ENCODE measurements around the gene FHDC1. TPM values are rescaled to one million over a fixed set of nuclear protein-coding genes. Genes with fewer than 3 reads are reported as not detected.

Gene FHDC1
- total RNA-seq, 1 donor from 2014 or later: 22.3 TPM

- Mint-ChIP-seq H3K36me3 (ENCODE audit: unreplicated experiment) (no peaks in the 10 kb centered on the region), H3K27ac (ENCODE audit: unreplicated experiment) (peak overlapping the region; percentile 62), H3K9me3 (ENCODE audit: unreplicated experiment) (no peaks in the 10 kb centered on the region), H3K4me3 (ENCODE audit: unreplicated experiment) (no peak overlapping the region), H3K27me3 (ENCODE audit: unreplicated experiment) (no peaks in the 10 kb centered on the region), H3K4me1 (ENCODE audit: unreplicated experiment) (peaks cover 23% of the 10 kb centered on the region)
- no peak for DNase-seq (ENCODE audit: extremely low spot score, unreplicated experiment)
- no peak for TF ChIP-seq CTCF (IDR thresholded peaks at IDR 0.05)
Measured at GRCh38 chr4:153002110-153002509, 66.0 kb downstream of the FHDC1 start.

DNA sequence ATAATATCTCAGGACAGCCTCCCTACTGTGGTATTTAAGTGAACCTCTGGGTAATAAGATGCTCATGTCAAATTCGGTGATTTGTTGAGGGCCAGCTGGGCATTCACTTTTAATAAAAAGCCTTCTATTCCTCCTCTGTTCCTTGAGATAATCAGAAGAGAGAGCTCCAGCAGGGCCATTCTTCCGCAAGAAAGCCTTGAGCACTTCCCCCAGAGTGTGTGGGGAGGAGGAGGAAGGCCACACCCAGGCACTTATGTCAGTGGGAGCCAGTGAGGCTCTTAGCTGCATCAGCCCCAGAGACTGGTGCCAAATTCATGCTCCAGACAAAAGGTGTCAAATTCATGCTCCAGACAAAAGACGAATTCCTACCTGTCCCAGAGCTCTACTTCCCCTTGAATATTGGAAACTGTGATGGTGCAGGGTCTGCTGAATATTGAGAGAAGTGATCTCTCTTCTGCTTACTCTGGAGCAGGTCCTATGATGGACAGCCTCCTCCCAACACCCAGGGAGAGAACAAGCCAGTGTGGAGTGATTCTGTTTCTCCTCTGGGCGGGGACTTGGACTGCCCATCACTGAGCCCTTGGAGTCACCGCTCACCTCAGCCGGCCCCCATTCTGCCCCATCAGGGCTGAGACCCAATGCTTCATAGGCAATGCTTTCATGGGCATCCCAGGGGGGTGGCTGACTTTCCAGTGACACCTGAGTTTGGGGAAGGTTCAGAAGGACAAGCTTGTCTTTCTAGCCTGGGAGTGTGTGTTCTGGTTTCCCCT lies 68.1 kb downstream of the FHDC1 start:
- no peak for TF ChIP-seq CTCF (IDR thresholded peaks at IDR 0.05)
- no peaks in the 10 kb centered on the region for H3K27me3 Mint-ChIP-seq (ENCODE audit: unreplicated experiment)
- no peak overlapping the region for H3K27ac Mint-ChIP-seq (ENCODE audit: unreplicated experiment)
- no peaks in the 10 kb centered on the region for H3K36me3 Mint-ChIP-seq (ENCODE audit: unreplicated experiment)
- H3K9me3 Mint-ChIP-seq (ENCODE audit: unreplicated experiment): no peaks in the 10 kb centered on the region
- peaks cover 23% of the 10 kb centered on the region for H3K4me1 Mint-ChIP-seq (ENCODE audit: unreplicated experiment)
- H3K4me3 Mint-ChIP-seq (ENCODE audit: unreplicated experiment): no peak overlapping the region
- DNase-seq (ENCODE audit: extremely low spot score, unreplicated experiment): no peak

DNA sequence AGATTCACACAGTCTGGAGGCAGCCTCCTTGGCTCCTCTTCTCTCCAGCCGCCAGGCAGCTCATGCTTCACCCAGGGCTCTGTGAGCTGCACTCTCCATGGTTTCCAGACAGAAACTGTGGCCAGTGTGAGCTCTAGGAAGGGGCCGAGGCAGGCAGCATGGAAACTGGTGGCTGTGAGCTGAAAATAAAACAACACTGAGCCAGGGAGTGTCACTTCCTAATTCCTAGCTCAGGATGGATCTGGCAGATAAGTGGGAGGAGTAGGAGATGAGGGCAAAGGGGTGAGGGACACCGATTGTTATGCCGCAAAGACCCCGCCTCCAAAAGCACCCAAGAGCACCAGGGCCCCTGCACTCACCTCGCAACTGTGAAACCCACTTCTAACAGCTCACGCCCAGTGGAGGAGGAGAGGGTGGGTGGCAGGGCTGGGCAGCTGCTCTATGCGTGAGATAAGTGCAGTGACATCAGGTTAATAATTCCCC lies 69.8 kb downstream of the FHDC1 start:
- no peak for DNase-seq (ENCODE audit: extremely low spot score, unreplicated experiment)
- Mint-ChIP-seq H3K4me3 (ENCODE audit: unreplicated experiment) (no peak overlapping the region), H3K27me3 (ENCODE audit: unreplicated experiment) (no peaks in the 10 kb centered on the region), H3K27ac (ENCODE audit: unreplicated experiment) (no peak overlapping the region), H3K4me1 (ENCODE audit: unreplicated experiment) (peaks cover 23% of the 10 kb centered on the region), H3K36me3 (ENCODE audit: unreplicated experiment) (no peaks in the 10 kb centered on the region), H3K9me3 (ENCODE audit: unreplicated experiment) (no peaks in the 10 kb centered on the region)
- no peak for TF ChIP-seq CTCF (IDR thresholded peaks at IDR 0.05)

DNA sequence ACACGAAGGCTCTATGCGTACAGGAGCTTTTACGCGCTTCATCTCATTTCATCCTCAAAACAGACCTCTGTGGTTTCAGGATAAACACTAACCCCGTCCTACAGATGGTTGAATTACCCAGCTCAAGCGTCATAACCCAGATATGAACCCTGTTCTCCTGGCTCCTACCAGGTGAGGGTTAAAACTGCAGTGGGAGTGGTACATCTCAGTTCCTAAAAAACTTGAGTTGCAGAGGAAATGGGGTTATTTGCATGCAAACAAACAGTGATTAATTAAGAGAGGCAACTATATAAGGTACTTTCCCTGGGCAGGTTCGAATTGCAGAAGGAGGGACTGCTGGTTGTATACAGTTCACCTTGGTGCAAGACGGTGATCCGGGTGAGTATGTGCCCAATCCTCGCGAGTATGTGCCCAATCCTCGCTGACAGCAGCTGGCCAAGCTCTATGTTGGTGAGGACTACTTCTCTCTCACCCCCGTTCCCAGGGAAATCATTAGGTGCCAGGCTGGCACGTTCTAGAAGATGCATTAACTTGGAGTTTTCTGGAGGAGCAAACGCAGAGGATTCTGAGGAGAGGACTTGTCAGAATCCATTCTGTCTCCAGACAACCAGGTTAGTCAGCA lies 72.6 kb downstream of the FHDC1 start:
- no peaks in the 10 kb centered on the region for H3K27me3 Mint-ChIP-seq (ENCODE audit: unreplicated experiment)
- H3K27ac Mint-ChIP-seq (ENCODE audit: unreplicated experiment): no peak overlapping the region
- H3K4me3 Mint-ChIP-seq (ENCODE audit: unreplicated experiment): no peak overlapping the region
- no peaks in the 10 kb centered on the region for H3K36me3 Mint-ChIP-seq (ENCODE audit: unreplicated experiment)
- no peak for TF ChIP-seq CTCF (IDR thresholded peaks at IDR 0.05)
- no peaks in the 10 kb centered on the region for H3K9me3 Mint-ChIP-seq (ENCODE audit: unreplicated experiment)
- peaks cover 7% of the 10 kb centered on the region for H3K4me1 Mint-ChIP-seq (ENCODE audit: unreplicated experiment)
- no peak for DNase-seq (ENCODE audit: extremely low spot score, unreplicated experiment)

DNA sequence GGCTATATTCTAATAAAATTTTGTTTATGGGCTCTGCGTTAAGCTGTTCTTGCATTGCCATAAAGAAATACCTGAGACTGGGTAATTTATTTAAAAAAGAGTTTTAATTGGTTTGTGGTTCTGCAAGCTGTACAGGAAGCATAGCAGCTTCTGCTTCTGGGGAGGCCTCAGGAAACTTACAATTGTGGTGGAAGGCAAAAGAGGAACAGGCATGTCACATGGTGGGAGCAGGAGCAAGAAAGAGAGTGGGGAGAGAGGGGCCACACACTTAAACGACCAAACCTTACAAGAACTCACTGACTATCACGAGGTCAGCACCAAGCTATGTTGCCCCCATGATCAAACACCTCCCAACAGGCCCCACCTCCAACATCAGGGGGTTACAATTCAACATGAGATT lies 74.0 kb downstream of the FHDC1 start:
- Mint-ChIP-seq H3K27ac (ENCODE audit: unreplicated experiment) (no peak overlapping the region), H3K4me3 (ENCODE audit: unreplicated experiment) (no peak overlapping the region), H3K9me3 (ENCODE audit: unreplicated experiment) (no peaks in the 10 kb centered on the region), H3K4me1 (ENCODE audit: unreplicated experiment) (peaks cover 15% of the 10 kb centered on the region), H3K27me3 (ENCODE audit: unreplicated experiment) (no peaks in the 10 kb centered on the region), H3K36me3 (ENCODE audit: unreplicated experiment) (no peaks in the 10 kb centered on the region)
- TF ChIP-seq CTCF (IDR thresholded peaks at IDR 0.05): no peak
- no peak for DNase-seq (ENCODE audit: extremely low spot score, unreplicated experiment)

All from osteocyte (in vitro differentiated cells).